ENCODE results near the gene CELF2. TPM values are rescaled to one million over a fixed set of nuclear protein-coding genes. Genes with fewer than 3 reads are reported as not detected.

CELF2 gene
- polyA plus RNA-seq, 2 donors: 2.2 to 4.0 TPM

DNA sequence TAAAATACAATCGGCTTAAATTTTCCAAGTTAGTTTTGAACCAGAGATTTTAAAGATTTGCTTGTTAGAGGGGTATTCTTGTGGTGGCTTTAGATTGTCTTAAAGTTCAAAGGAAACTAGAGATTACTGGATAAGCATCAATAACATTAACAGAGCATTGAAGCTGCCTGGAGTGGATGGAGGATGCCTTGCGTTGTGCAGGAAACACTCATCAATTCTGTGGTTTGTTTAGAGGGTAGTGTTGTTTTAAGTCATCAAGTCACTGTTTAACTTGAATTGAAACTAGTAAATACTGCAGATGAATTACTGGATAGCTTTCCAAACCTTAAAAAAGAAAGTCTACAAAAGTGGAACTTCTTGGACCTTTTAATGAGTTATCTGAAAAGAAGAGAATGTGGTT lies 218.6 kb downstream of the CELF2 start:
- Histone ChIP-seq H3K27ac (ENCODE audit: low read depth in 2 of 2, low read length in 1 of 2) (no peak overlapping the region), H3K27me3 (ENCODE audit: control insufficient read depth in 1 of 2, insufficient read depth in 2 of 2, low read length in 2 of 2) (no peaks in the 10 kb centered on the region), H3K36me3 (ENCODE audit: control insufficient read depth in 2 of 2, insufficient read depth in 2 of 2, low read length in 1 of 2) (no peaks in the 10 kb centered on the region), H3K9me3 (ENCODE audit: control insufficient read depth in 2 of 2, insufficient read depth in 1 of 2, low read depth in 1 of 2, low read length in 1 of 2) (peaks cover 0 to 2% of the 10 kb centered on the region in 2 donors), H3K4me1 (ENCODE audit: control insufficient read depth in 2 of 2, insufficient read depth in 2 of 2, low read length in 1 of 2) (peaks cover 0 to 4% of the 10 kb centered on the region in 2 donors), H3K4me3 (ENCODE audit: low read depth in 1 of 2, low read length in 2 of 2) (no peak overlapping the region)
- 54 to 58% methylated on average over 2 of the region's 2 CpGs for WGBS, 2 donors

- no peaks in the 10 kb centered on the region for H3K36me3 ChIP-seq (ENCODE audit: control insufficient read depth in 2 of 2, insufficient read depth in 2 of 2, low read length in 1 of 2)
- no peak overlapping the region for H3K27ac ChIP-seq (ENCODE audit: low read depth in 2 of 2, low read length in 1 of 2)
- no peaks in the 10 kb centered on the region for H3K27me3 ChIP-seq (ENCODE audit: control insufficient read depth in 1 of 2, insufficient read depth in 2 of 2, low read length in 2 of 2)
- H3K4me3 ChIP-seq (ENCODE audit: low read depth in 1 of 2, low read length in 2 of 2): no peak overlapping the region
- H3K4me1 ChIP-seq (ENCODE audit: control insufficient read depth in 2 of 2, insufficient read depth in 2 of 2, low read length in 1 of 2): peaks cover 4 to 5% of the 10 kb centered on the region in 2 donors
- H3K9me3 ChIP-seq (ENCODE audit: control insufficient read depth in 2 of 2, insufficient read depth in 1 of 2, low read depth in 1 of 2, low read length in 1 of 2): peaks cover 0 to 2% of the 10 kb centered on the region in 2 donors
- 78 to 79% methylated on average over 7 of the region's 7 CpGs for WGBS, 2 donors
Observed at GRCh38 chr10:11237571-11237970, 219.9 kb downstream of the CELF2 start.

DNA sequence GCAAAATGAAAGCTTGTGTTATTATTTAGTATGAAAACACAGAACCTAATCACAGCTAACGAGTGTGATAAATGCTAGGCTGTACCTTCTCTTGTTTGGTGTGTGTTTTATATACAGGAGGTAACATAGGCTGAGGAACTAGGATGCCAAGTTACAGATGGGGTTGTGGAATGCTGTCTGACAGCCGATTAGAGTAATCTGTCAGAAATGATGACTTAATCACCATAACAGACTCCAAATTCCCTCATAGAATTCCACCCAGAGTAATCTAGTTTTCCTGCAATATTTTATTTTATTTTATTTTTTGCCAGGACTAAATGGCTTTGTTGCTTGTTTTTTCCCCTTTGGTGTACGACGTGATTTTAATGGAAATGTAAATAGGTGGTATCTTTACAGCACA lies 221.2 kb downstream of the CELF2 start:
- WGBS, 2 donors: 49 to 55% methylated on average over 4 of the region's 4 CpGs
- peaks cover 4 to 8% of the 10 kb centered on the region in 2 donors for H3K4me1 ChIP-seq (ENCODE audit: control insufficient read depth in 2 of 2, insufficient read depth in 2 of 2, low read length in 1 of 2)

DNA sequence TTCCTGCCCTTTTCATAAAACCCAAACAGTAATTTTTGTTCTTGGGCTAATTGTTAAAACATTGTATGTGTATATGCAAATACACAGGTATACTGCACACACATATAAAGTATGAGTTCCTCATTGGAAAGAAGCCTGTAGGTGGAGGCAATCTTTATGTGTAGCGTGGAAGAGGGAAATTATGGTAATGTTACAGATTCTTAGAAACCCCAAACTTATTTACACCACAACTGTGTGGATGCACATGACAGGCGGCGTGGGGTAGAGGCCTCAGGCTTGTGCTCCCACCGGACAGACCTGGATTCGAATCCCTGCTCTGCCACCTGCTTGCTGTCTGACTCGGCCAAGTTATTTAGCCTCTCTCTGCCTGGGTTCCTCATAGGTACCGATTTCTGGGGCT lies 223.0 kb downstream of the CELF2 start:
- no peak overlapping the region for H3K4me3 ChIP-seq (ENCODE audit: low read depth in 1 of 2, low read length in 2 of 2)
- 90 to 95% methylated on average over 7 of the region's 7 CpGs for WGBS, 2 donors
- no peaks in the 10 kb centered on the region for H3K36me3 ChIP-seq (ENCODE audit: control insufficient read depth in 2 of 2, insufficient read depth in 2 of 2, low read length in 1 of 2)
- H3K27me3 ChIP-seq (ENCODE audit: control insufficient read depth in 1 of 2, insufficient read depth in 2 of 2, low read length in 2 of 2): no peaks in the 10 kb centered on the region
- peaks cover 0 to 2% of the 10 kb centered on the region in 2 donors for H3K9me3 ChIP-seq (ENCODE audit: control insufficient read depth in 2 of 2, insufficient read depth in 1 of 2, low read depth in 1 of 2, low read length in 1 of 2)
- peaks cover 4 to 8% of the 10 kb centered on the region in 2 donors for H3K4me1 ChIP-seq (ENCODE audit: control insufficient read depth in 2 of 2, insufficient read depth in 2 of 2, low read length in 1 of 2)
- no peak overlapping the region for H3K27ac ChIP-seq (ENCODE audit: low read depth in 2 of 2, low read length in 1 of 2)

More for the DNA sequence above, 221.2 kb downstream of the CELF2 start:
- Histone ChIP-seq H3K4me3 (ENCODE audit: low read depth in 1 of 2, low read length in 2 of 2) (no peak overlapping the region), H3K9me3 (ENCODE audit: control insufficient read depth in 2 of 2, insufficient read depth in 1 of 2, low read depth in 1 of 2, low read length in 1 of 2) (peaks cover 0 to 2% of the 10 kb centered on the region in 2 donors), H3K27me3 (ENCODE audit: control insufficient read depth in 1 of 2, insufficient read depth in 2 of 2, low read length in 2 of 2) (no peaks in the 10 kb centered on the region), H3K27ac (ENCODE audit: low read depth in 2 of 2, low read length in 1 of 2) (no peak overlapping the region), H3K36me3 (ENCODE audit: control insufficient read depth in 2 of 2, insufficient read depth in 2 of 2, low read length in 1 of 2) (no peaks in the 10 kb centered on the region)

DNA sequence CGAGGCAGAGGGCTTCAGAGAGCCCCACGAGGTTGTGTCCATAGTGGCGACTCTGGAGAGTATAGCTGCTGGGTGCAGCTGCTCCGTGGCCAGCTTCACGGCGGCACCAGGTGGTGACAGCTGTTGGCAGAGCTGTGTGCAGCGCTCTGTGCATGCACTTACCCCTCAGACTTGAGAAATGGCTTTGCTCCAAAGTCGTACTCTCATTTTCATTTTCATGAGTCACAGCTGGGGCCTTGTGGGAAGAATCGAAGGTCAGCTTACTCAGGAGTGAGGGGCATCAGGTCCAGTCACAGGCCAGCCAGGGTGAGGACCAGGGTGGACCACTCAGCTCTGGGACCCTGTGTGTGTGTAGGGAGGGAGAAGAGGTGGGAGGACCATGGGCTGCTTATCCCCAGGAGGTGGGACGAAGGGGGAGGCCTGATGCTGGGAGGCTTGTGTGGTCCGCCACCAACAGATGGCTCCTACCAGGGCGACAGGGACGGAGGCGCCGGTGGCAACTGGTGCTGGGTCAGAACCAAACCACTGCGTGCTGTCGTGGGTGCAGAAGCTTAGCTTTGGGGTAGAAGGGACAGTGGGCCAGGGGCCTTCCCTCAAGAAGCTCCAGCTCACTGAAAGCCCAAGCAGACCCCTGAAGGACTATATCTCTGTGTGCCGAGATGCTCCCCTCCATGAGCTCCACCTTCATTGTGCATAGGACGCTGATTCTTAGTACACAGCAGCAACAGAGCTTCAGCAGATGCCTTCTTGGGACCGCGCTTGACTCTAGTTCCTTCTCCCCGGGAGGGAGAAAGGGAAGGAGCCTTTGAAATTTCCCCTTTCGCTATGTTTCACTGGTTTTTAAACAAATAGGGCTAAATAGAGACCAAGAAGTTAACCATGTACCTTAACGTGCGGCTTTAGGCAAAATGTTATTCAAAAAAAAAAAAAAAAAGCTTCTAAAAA lies 225.0 kb downstream of the CELF2 start:
- 73 to 76% methylated on average over 25 of the region's 25 CpGs for WGBS, 2 donors

DNA sequence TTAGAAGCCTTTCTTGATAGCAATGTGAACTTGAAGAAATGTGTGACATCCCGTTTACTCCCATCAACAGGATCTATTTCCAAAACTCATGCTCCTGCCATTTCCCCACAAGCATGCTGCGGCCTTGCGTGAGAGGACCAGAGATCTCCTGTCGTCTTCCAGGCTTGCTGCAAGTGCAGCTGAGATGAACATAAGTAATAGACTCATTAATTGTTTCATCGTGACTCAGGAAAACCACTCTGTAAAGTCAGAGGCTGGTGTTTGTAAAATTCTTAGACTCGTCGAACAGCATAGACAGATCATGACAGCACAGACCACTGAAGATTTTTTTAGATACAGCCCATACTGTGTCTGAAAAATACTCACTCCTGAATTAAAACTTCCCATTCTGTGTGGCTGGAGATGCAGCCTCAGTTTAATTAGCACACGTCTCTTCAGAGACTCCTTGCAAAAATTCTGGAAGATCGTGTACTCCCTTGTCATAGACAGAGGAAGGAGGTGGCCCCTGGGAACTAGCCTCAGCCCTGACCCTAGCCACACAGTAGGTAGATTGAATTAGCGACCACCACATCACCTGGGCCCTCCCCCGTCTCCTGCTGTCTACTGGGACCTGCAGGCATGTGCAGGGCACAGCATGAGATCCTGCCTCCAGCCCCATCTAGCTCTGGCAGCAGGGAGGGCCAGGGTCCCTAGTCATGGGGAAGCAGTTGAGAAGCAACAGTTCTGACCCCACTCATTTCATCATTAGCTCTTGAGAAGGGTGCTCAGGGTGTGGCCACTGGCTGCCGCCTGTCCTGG lies 226.0 kb downstream of the CELF2 start:
- Histone ChIP-seq H3K36me3 (ENCODE audit: control insufficient read depth in 2 of 2, insufficient read depth in 2 of 2, low read length in 1 of 2) (no peaks in the 10 kb centered on the region), H3K4me3 (ENCODE audit: low read depth in 1 of 2, low read length in 2 of 2) (no peak overlapping the region), H3K9me3 (ENCODE audit: control insufficient read depth in 2 of 2, insufficient read depth in 1 of 2, low read depth in 1 of 2, low read length in 1 of 2) (no peaks in the 10 kb centered on the region), H3K27ac (ENCODE audit: low read depth in 2 of 2, low read length in 1 of 2) (no peak overlapping the region), H3K4me1 (ENCODE audit: control insufficient read depth in 2 of 2, insufficient read depth in 2 of 2, low read length in 1 of 2) (peaks cover 0 to 8% of the 10 kb centered on the region in 2 donors), H3K27me3 (ENCODE audit: control insufficient read depth in 1 of 2, insufficient read depth in 2 of 2, low read length in 2 of 2) (no peaks in the 10 kb centered on the region)
- 83 to 87% methylated on average over 12 of the region's 12 CpGs for WGBS, 2 donors

More for the DNA sequence above, 225.0 kb downstream of the CELF2 start:
- Histone ChIP-seq H3K27ac (ENCODE audit: low read depth in 2 of 2, low read length in 1 of 2) (no peak overlapping the region), H3K4me1 (ENCODE audit: control insufficient read depth in 2 of 2, insufficient read depth in 2 of 2, low read length in 1 of 2) (peaks cover 0 to 8% of the 10 kb centered on the region in 2 donors), H3K4me3 (ENCODE audit: low read depth in 1 of 2, low read length in 2 of 2) (no peak overlapping the region), H3K9me3 (ENCODE audit: control insufficient read depth in 2 of 2, insufficient read depth in 1 of 2, low read depth in 1 of 2, low read length in 1 of 2) (no peaks in the 10 kb centered on the region), H3K27me3 (ENCODE audit: control insufficient read depth in 1 of 2, insufficient read depth in 2 of 2, low read length in 2 of 2) (no peaks in the 10 kb centered on the region), H3K36me3 (ENCODE audit: control insufficient read depth in 2 of 2, insufficient read depth in 2 of 2, low read length in 1 of 2) (no peaks in the 10 kb centered on the region)

- no peaks in the 10 kb centered on the region for H3K36me3 ChIP-seq (ENCODE audit: control insufficient read depth in 2 of 2, insufficient read depth in 2 of 2, low read length in 1 of 2)
- no peak overlapping the region for H3K27ac ChIP-seq (ENCODE audit: low read depth in 2 of 2, low read length in 1 of 2)
- H3K27me3 ChIP-seq (ENCODE audit: control insufficient read depth in 1 of 2, insufficient read depth in 2 of 2, low read length in 2 of 2): no peaks in the 10 kb centered on the region
- 76 to 78% methylated on average over 2 of the region's 2 CpGs for WGBS, 2 donors
- H3K9me3 ChIP-seq (ENCODE audit: control insufficient read depth in 2 of 2, insufficient read depth in 1 of 2, low read depth in 1 of 2, low read length in 1 of 2): no peaks in the 10 kb centered on the region
- H3K4me3 ChIP-seq (ENCODE audit: low read depth in 1 of 2, low read length in 2 of 2): no peak overlapping the region
- H3K4me1 ChIP-seq (ENCODE audit: control insufficient read depth in 2 of 2, insufficient read depth in 2 of 2, low read length in 1 of 2): peaks cover 0 to 8% of the 10 kb centered on the region in 2 donors
Observed at GRCh38 chr10:11245095-11245479, 227.4 kb downstream of the CELF2 start.

DNA sequence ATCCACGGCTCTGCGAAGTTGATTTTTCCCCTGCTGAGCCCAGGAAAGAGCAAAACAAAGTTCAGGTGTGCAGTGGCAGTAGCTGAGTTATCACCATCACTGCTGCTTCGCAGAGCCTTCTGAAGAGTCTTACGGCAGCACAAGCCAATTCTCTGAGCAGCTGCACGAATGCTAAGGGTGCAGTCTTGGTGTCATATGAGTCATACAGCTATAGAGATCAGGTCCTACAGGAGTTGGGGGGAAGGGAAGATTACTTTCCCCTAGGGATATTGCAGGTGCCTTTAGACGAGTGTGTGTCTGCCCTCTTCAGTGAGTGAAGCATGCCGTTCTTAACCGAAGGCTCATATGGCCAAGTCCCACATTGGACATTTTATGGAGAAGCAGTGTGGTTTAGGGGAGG lies 227.8 kb downstream of the CELF2 start:
- Histone ChIP-seq H3K9me3 (ENCODE audit: control insufficient read depth in 2 of 2, insufficient read depth in 1 of 2, low read depth in 1 of 2, low read length in 1 of 2) (no peaks in the 10 kb centered on the region), H3K36me3 (ENCODE audit: control insufficient read depth in 2 of 2, insufficient read depth in 2 of 2, low read length in 1 of 2) (no peaks in the 10 kb centered on the region), H3K4me3 (ENCODE audit: low read depth in 1 of 2, low read length in 2 of 2) (no peak overlapping the region), H3K27ac (ENCODE audit: low read depth in 2 of 2, low read length in 1 of 2) (no peak overlapping the region), H3K4me1 (ENCODE audit: control insufficient read depth in 2 of 2, insufficient read depth in 2 of 2, low read length in 1 of 2) (peaks cover 0 to 8% of the 10 kb centered on the region in 2 donors), H3K27me3 (ENCODE audit: control insufficient read depth in 1 of 2, insufficient read depth in 2 of 2, low read length in 2 of 2) (no peaks in the 10 kb centered on the region)
- WGBS, 2 donors: 79 to 81% methylated on average over 8 of the region's 8 CpGs

DNA sequence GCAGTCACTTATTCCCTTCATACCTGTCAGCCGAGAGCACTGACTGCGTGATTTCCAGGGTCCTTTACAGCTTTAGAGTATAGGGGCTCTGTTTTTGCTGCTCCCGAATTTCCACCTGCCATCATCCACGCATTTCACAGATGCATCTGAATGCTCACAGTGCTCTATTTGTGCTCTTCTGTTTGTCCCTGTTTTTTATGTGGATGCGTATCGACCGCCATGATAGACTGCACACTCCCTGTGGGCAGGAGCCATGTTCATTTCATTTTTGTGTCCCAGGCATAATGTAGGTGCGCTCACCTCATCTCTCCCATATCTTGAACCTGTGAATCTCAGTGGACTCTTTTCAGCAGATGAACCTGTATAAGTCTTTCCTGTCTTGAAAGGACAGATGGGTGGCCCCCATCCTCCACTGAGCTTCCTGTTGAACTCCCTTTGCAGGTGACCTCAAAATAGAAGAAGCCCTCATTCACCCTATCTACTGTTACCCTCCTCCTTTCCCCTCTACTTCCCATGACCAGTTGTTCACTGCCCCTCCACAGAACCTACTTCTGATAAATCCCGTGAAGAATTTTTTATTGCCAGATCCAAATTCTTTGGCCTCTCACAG lies 228.4 kb downstream of the CELF2 start:
- Histone ChIP-seq H3K4me3 (ENCODE audit: low read depth in 1 of 2, low read length in 2 of 2) (no peak overlapping the region), H3K27me3 (ENCODE audit: control insufficient read depth in 1 of 2, insufficient read depth in 2 of 2, low read length in 2 of 2) (no peaks in the 10 kb centered on the region), H3K36me3 (ENCODE audit: control insufficient read depth in 2 of 2, insufficient read depth in 2 of 2, low read length in 1 of 2) (no peaks in the 10 kb centered on the region), H3K27ac (ENCODE audit: low read depth in 2 of 2, low read length in 1 of 2) (no peak overlapping the region), H3K4me1 (ENCODE audit: control insufficient read depth in 2 of 2, insufficient read depth in 2 of 2, low read length in 1 of 2) (peaks cover 0 to 8% of the 10 kb centered on the region in 2 donors), H3K9me3 (ENCODE audit: control insufficient read depth in 2 of 2, insufficient read depth in 1 of 2, low read depth in 1 of 2, low read length in 1 of 2) (no peaks in the 10 kb centered on the region)
- WGBS, 2 donors: 95 to 96% methylated on average over 9 of the region's 9 CpGs
